ENCODE measurements around the gene RAB3GAP1.

DNA sequence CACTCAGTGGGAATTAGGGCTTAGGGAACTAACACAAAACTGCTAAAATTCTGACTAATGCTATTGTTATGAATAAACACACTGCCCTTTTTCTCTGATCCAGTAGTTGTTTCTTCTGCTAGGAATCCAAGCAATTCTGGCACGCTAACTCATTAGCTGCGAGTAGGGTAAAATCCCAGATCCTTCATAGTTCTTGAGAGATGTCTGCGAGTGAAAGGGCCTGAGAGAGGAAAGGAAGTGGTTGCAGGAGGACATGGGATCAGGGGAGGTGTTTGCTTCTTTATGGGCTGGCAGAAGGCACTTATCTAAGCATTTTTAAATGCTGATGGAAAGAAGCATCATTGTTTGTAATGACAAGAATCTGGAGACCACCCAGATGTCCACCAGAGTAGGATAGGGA lies 14.3 kb upstream of the RAB3GAP1 start:
- TF ChIP-seq, protein P1, sequence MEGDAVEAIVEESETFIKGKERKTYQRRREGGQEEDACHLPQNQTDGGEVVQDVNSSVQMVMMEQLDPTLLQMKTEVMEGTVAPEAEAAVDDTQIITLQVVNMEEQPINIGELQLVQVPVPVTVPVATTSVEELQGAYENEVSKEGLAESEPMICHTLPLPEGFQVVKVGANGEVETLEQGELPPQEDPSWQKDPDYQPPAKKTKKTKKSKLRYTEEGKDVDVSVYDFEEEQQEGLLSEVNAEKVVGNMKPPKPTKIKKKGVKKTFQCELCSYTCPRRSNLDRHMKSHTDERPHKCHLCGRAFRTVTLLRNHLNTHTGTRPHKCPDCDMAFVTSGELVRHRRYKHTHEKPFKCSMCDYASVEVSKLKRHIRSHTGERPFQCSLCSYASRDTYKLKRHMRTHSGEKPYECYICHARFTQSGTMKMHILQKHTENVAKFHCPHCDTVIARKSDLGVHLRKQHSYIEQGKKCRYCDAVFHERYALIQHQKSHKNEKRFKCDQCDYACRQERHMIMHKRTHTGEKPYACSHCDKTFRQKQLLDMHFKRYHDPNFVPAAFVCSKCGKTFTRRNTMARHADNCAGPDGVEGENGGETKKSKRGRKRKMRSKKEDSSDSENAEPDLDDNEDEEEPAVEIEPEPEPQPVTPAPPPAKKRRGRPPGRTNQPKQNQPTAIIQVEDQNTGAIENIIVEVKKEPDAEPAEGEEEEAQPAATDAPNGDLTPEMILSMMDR (IDR thresholded peaks at IDR 0.05; ENCODE audit: low read depth, low read length): no peak
- no peak for TF ChIP-seq MYC (IDR thresholded peaks at IDR 0.05; ENCODE audit: low read depth, low read length)

Data from NB4 (cell line).